GM12878 (cell line): ENCODE results near the gene PRR16. TPM values are rescaled to one million over a fixed set of nuclear protein-coding genes. Genes with fewer than 3 reads are reported as not detected.
A peak's percentile ranks its signal among the peaks of the same experiment; 100 is the strongest.

ENCODE experiments used
- BHLHE40 ChIP-seq, 2 experiments: fragments of 450-650 bp in 1 of 2; IDR thresholded peaks; 2 replicates each; pipeline ENCODE4 v1.6.1; 2011 to 2017; ENCODE audit warnings: low read depth in 2 of 2, borderline replicate concordance in 1 of 2, improper control_type of control experiment in 1 of 2, low read length in 1 of 2, mild to moderate bottlenecking in 1 of 2
- CBFB ChIP-seq: IDR thresholded peaks from 2 replicates; pipeline ENCODE4 v1.6.1; 2016; ENCODE audit warnings: antibody characterized with exemption, low read depth
- CBX5 ChIP-seq: sonication (generic); IDR thresholded peaks from 2 replicates; pipeline ENCODE4 v1.6.1; 2016; ENCODE audit warnings: low read depth, moderate library complexity, mild to moderate bottlenecking, inconsistent platforms
- CREM ChIP-seq: IDR thresholded peaks from 2 replicates; pipeline ENCODE4 v1.6.1; 2014; ENCODE audit warnings: antibody characterized with exemption, low read depth
- EP300 ChIP-seq, 2 experiments: fragments of 150-350 bp in 1 of 2; IDR thresholded peaks; 2 replicates each; pipeline ENCODE4 v1.6.1; 2011 to 2012; ENCODE audit warnings: low read depth in 2 of 2, low read length in 2 of 2, borderline replicate concordance in 1 of 2, improper control_type of control experiment in 1 of 2, inconsistent platforms in 1 of 2; ENCODE audit not compliant: control insufficient read depth in 1 of 2
- EZH2 ChIP-seq: IDR thresholded peaks from 2 replicates; pipeline ENCODE4 v1.6.1; 2012; ENCODE audit warnings: low read depth, mild to moderate bottlenecking, control low read depth, inconsistent platforms, low read length, borderline replicate concordance; ENCODE audit not compliant: control insufficient read depth
- FOXK2 ChIP-seq: fragments of 450-650 bp; IDR thresholded peaks from 2 replicates; pipeline ENCODE4 v1.6.1; 2017; ENCODE audit warnings: mild to moderate bottlenecking, moderate library complexity
- HDAC2 ChIP-seq: fragments of 200-600 bp; sonication (generic); IDR thresholded peaks from 2 replicates; pipeline ENCODE4 v1.6.1; 2017
- IRF4 ChIP-seq: IDR thresholded peaks from 2 replicates; pipeline ENCODE4 v1.6.1; 2011; ENCODE audit warnings: low read depth, low read length
- JUNB ChIP-seq: IDR thresholded peaks from 2 replicates; pipeline ENCODE4 v1.6.1; 2016; ENCODE audit warnings: antibody characterized with exemption, mild to moderate bottlenecking
- MEF2A ChIP-seq: IDR thresholded peaks from 2 replicates; pipeline ENCODE4 v1.6.1; 2011; ENCODE audit warnings: low read depth, mild to moderate bottlenecking, low read length, moderate library complexity; ENCODE audit not compliant: insufficient read depth
- NFIC ChIP-seq: IDR thresholded peaks from 2 replicates; pipeline ENCODE4 v1.6.1; 2012; ENCODE audit warnings: low read depth, mild to moderate bottlenecking, inconsistent platforms, low read length, moderate library complexity
- RAD51 ChIP-seq: fragments of 450-650 bp; IDR thresholded peaks from 2 replicates; pipeline ENCODE4 v1.6.1; 2016; ENCODE audit warnings: moderate library complexity, mild to moderate bottlenecking, inconsistent platforms
- RB1 ChIP-seq: fragments of 450-650 bp; formaldehyde crosslinking; IDR thresholded peaks from 2 replicates; pipeline ENCODE4 v1.6.1; 2017; ENCODE audit warnings: mild to moderate bottlenecking, borderline replicate concordance
- RUNX3 ChIP-seq: IDR thresholded peaks from 2 replicates; pipeline ENCODE4 v1.6.1; 2012; ENCODE audit warnings: low read length, inconsistent platforms
- SP1 ChIP-seq: IDR thresholded peaks from one replicate; pipeline ENCODE4 v1.6.1; 2011; ENCODE audit warnings: low read depth, low read length
- SPI1 ChIP-seq: IDR thresholded peaks from 2 replicates; pipeline ENCODE4 v1.6.1; 2011; ENCODE audit warnings: low read depth, mild to moderate bottlenecking, low read length, moderate library complexity, borderline replicate concordance; ENCODE audit not compliant: insufficient read depth
- TCF7 ChIP-seq: IDR thresholded peaks from 2 replicates; pipeline ENCODE4 v1.6.1; 2014; ENCODE audit warnings: antibody characterized with exemption, borderline replicate concordance
- ZBED1 ChIP-seq: IDR thresholded peaks from 2 replicates; pipeline ENCODE4 v1.6.1; 2016; ENCODE audit warnings: borderline replicate concordance
- polyA plus RNA-seq, 11 experiments: library from polyadenylated mRNA; depleted of rRNA in 4 of 11; unstranded in 6 of 11; stranded (reverse) in 5 of 11; fragments of >200 nt; fragmentation: Nextera tagmentation in 4 of 11; fragmentation: Illumina TruSeq in 1 of 11; extraction: Ambion mirVana in 4 of 11; extraction: Trizol in 1 of 11; gene quantifications; 1 replicate in 1 of 11; 2 replicates in 10 of 11; pipeline versions ENCODE4 v1.2.1 to v1.2.3, GENCODE V29; 2011 to 2016; ENCODE audit warnings: inconsistent platforms in 2 of 11, missing spikeins in 2 of 11, low read depth in 1 of 11
- total RNA-seq, 4 experiments: library from RNA; depleted of rRNA in 3 of 4; stranded (reverse); fragments of >200 nt in 3 of 4; fragmentation: Illumina TruSeq in 1 of 4; extraction: Trizol in 1 of 4; gene quantifications; 2 replicates each; pipeline versions ENCODE4 v1.2.1 to v1.2.3, GENCODE V29; 2013 to 2021
- TF ChIP-seq, protein P1 (sequence below): IDR thresholded peaks from 2 replicates; pipeline ENCODE4 v1.6.1; 2011; ENCODE audit warnings: mild to moderate bottlenecking, low read depth, low read length, moderate library complexity; ENCODE audit not compliant: insufficient replicate concordance
- TF ChIP-seq, protein P2 (sequence below): fragments of 450-650 bp; IDR thresholded peaks from 2 replicates; pipeline ENCODE4 v1.6.1; 2017; ENCODE audit warnings: mild to moderate bottlenecking
- TF ChIP-seq, protein P3 (sequence below): IDR thresholded peaks from 2 replicates; pipeline ENCODE4 v1.6.1; 2012; ENCODE audit warnings: low read depth, low read length, improper control_type of control experiment
- TF ChIP-seq, protein P4 (sequence below): fragments of 450-650 bp; IDR thresholded peaks from 2 replicates; pipeline ENCODE4 v1.6.1; 2016; ENCODE audit warnings: mild to moderate bottlenecking
- TF ChIP-seq, protein P5 (sequence below): IDR thresholded peaks from 2 replicates; pipeline ENCODE4 v1.6.1; 2012; ENCODE audit warnings: low read length, inconsistent platforms

PRR16 gene
- total and polyA plus RNA-seq, 10 of the 15 experiments (the other 5 are each of a cell fraction or from before 2014, with no cell fraction given) = not detected

DNA sequence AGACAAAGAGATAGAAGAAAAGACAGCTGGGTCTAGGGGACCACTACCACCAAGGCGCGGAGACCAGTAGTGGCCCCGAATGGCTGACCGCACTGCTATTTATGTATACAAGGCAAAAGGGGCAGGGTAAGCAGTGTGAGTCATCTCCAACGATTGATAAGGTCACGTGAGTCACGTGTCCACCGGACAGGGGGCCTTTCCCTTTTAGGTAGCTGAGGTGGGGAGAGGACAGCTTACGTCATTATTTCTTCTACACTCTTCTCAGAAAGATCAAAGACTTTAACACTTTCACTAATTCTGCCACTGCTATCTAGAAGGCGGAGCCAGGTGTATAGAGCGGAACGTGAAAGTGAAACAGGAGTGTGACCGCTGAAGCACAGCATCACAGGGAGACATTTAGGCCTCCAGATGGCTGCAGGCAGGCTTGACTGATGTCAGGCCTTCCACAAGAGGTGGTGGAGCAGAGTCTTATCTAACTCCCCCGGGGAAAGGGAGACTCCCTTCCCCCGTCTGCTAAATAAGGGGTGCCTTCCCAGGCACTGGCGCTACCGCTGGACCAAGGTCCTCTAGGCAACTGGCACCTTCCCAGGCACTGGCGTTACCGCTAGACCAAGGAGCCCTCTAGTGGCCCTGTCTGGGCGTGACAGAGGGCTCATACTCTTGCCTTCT is 6.1 kb upstream of the PRR16 start (continued):
- TF ChIP-seq, protein P1, sequence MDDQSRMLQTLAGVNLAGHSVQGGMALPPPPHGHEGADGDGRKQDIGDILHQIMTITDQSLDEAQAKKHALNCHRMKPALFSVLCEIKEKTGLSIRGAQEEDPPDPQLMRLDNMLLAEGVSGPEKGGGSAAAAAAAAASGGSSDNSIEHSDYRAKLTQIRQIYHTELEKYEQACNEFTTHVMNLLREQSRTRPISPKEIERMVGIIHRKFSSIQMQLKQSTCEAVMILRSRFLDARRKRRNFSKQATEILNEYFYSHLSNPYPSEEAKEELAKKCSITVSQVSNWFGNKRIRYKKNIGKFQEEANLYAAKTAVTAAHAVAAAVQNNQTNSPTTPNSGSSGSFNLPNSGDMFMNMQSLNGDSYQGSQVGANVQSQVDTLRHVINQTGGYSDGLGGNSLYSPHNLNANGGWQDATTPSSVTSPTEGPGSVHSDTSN = no peak
- peak; percentile 40; the same call in 1 of the 2 replicates for TF ChIP-seq RB1
- TF ChIP-seq, protein P2, sequence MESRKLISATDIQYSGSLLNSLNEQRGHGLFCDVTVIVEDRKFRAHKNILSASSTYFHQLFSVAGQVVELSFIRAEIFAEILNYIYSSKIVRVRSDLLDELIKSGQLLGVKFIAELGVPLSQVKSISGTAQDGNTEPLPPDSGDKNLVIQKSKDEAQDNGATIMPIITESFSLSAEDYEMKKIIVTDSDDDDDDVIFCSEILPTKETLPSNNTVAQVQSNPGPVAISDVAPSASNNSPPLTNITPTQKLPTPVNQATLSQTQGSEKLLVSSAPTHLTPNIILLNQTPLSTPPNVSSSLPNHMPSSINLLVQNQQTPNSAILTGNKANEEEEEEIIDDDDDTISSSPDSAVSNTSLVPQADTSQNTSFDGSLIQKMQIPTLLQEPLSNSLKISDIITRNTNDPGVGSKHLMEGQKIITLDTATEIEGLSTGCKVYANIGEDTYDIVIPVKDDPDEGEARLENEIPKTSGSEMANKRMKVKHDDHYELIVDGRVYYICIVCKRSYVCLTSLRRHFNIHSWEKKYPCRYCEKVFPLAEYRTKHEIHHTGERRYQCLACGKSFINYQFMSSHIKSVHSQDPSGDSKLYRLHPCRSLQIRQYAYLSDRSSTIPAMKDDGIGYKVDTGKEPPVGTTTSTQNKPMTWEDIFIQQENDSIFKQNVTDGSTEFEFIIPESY = no peak
- no peak for TF ChIP-seq CBFB
- 0 out of 2 replicates have a peak, but pooled peaks have one; percentile 27 for TF ChIP-seq ZBED1
- peak; percentile 98 for TF ChIP-seq RAD51
- peak; percentile 97 to 99 for TF ChIP-seq BHLHE40 (IDR thresholded peaks at IDR 0.05; ENCODE audit: borderline replicate concordance in 1 of 2, low read depth in 2 of 2, low read length in 1 of 2)
- 0 out of 2 replicates have a peak, but pooled peaks have one; percentile 37 for TF ChIP-seq RUNX3
- TF ChIP-seq IRF4 = no peak
- TF ChIP-seq, protein P3, sequence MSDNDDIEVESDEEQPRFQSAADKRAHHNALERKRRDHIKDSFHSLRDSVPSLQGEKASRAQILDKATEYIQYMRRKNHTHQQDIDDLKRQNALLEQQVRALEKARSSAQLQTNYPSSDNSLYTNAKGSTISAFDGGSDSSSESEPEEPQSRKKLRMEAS = 0 out of 2 replicates have a peak, but pooled peaks have one; percentile 2
- 0 out of 2 replicates have a peak, but pooled peaks have one; percentile 26 for TF ChIP-seq CBX5
- TF ChIP-seq SP1 = no peak
- peak; percentile 69 for TF ChIP-seq CREM
- no peak for TF ChIP-seq EZH2
- TF ChIP-seq TCF7 = peak; percentile 95
- peak; percentile 45; the same call in 1 of the 2 replicates for TF ChIP-seq NFIC
- TF ChIP-seq SPI1 = peak; percentile 32; the same call in 1 of the 2 replicates
- TF ChIP-seq EP300 (IDR thresholded peaks at IDR 0.05; ENCODE audit: borderline replicate concordance in 1 of 2, control insufficient read depth in 1 of 2, low read depth in 2 of 2, low read length in 2 of 2) = peak; percentile 15 to 52; a peak in 1 of 4 replicates
- TF ChIP-seq, protein P4, sequence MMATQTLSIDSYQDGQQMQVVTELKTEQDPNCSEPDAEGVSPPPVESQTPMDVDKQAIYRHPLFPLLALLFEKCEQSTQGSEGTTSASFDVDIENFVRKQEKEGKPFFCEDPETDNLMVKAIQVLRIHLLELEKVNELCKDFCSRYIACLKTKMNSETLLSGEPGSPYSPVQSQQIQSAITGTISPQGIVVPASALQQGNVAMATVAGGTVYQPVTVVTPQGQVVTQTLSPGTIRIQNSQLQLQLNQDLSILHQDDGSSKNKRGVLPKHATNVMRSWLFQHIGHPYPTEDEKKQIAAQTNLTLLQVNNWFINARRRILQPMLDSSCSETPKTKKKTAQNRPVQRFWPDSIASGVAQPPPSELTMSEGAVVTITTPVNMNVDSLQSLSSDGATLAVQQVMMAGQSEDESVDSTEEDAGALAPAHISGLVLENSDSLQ = peak; percentile 39; the same call in 1 of the 2 replicates
- TF ChIP-seq MEF2A = 0 out of 2 replicates have a peak, but pooled peaks have one; percentile 6
- TF ChIP-seq, protein P5, sequence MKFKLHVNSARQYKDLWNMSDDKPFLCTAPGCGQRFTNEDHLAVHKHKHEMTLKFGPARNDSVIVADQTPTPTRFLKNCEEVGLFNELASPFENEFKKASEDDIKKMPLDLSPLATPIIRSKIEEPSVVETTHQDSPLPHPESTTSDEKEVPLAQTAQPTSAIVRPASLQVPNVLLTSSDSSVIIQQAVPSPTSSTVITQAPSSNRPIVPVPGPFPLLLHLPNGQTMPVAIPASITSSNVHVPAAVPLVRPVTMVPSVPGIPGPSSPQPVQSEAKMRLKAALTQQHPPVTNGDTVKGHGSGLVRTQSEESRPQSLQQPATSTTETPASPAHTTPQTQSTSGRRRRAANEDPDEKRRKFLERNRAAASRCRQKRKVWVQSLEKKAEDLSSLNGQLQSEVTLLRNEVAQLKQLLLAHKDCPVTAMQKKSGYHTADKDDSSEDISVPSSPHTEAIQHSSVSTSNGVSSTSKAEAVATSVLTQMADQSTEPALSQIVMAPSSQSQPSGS = peak; percentile 88
- TF ChIP-seq HDAC2 = no peak
- TF ChIP-seq FOXK2 = peak; percentile 25; the same call in 1 of the 2 replicates
- TF ChIP-seq JUNB = peak; percentile 44
